ENCODE data around the gene TRIM28. TPM values are rescaled to one million over a fixed set of nuclear protein-coding genes. Genes with fewer than 3 reads are reported as not detected.
"Not testable (repeated sequence)": the region's sequence is repeated elsewhere in the genome, so short reads cannot be mapped to it uniquely, and the experiment has no call there.

The TRIM28 gene
- polyA plus RNA-seq, 1 donor, result 322 TPM

GRCh38 chr19:58577581-58577980, 33.7 kb downstream of the TRIM28 start:
- DNase-seq (ENCODE audit: low read depth), result not testable (repeated sequence)

- no peak for DNase-seq (ENCODE audit: low read depth)
Measured at GRCh38 chr19:58578012-58578925, 34.4 kb downstream of the TRIM28 start.

GRCh38 chr19:58579473-58580142, 35.7 kb downstream of the TRIM28 start:
- no peak for DNase-seq (ENCODE audit: low read depth)

GRCh38 chr19:58581227-58582141, 37.6 kb downstream of the TRIM28 start:
- peak; percentile 60 for DNase-seq (ENCODE audit: low read depth)

GRCh38 chr19:58582985-58583384, 39.1 kb downstream of the TRIM28 start:
- DNase-seq (ENCODE audit: low read depth), result no peak

GRCh38 chr19:58584498-58585441, 40.9 kb downstream of the TRIM28 start:
- no peak for DNase-seq (ENCODE audit: low read depth)

- no peak for DNase-seq (ENCODE audit: low read depth)
Measured at GRCh38 chr19:58585442-58586132, 41.7 kb downstream of the TRIM28 start.

- DNase-seq (ENCODE audit: low read depth), result no peak
Measured at GRCh38 chr19:58586133-58586765, 42.4 kb downstream of the TRIM28 start.

Other genes with a start within 250 kb of the TRIM28 start
- 33.6 TPM for gene ERVK3-1, start 238.7 kb upstream of the TRIM28 start, polyA plus RNA-seq (ENCODE audit: insufficient read length)
- gene ZSCAN22, start 217.1 kb upstream of the TRIM28 start, polyA plus RNA-seq (ENCODE audit: insufficient read length), result 2.7 TPM
- 3.6 TPM for gene A1BG, start 190.6 kb upstream of the TRIM28 start, polyA plus RNA-seq (ENCODE audit: insufficient read length)
- gene ZNF497, start 181.3 kb upstream of the TRIM28 start, polyA plus RNA-seq (ENCODE audit: insufficient read length), result 2.4 TPM
- gene ZNF837, start 163.0 kb upstream of the TRIM28 start, polyA plus RNA-seq (ENCODE audit: insufficient read length), result 1.9 TPM
- 1,975 TPM for gene RPS5, start 156.8 kb upstream of the TRIM28 start, polyA plus RNA-seq (ENCODE audit: insufficient read length)
- not detected for gene RNF225, start 148.4 kb upstream of the TRIM28 start, polyA plus RNA-seq (ENCODE audit: insufficient read length)
- 4.4 TPM for gene ZNF584, start 135.4 kb upstream of the TRIM28 start, polyA plus RNA-seq (ENCODE audit: insufficient read length)
- gene ZNF132, start 103.9 kb upstream of the TRIM28 start, polyA plus RNA-seq (ENCODE audit: insufficient read length), result 3.8 TPM
- gene ZNF324B, start 92.4 kb upstream of the TRIM28 start, polyA plus RNA-seq (ENCODE audit: insufficient read length), result 3.3 TPM
- gene ZNF324, start 77.0 kb upstream of the TRIM28 start, polyA plus RNA-seq (ENCODE audit: insufficient read length), result 5.2 TPM
- 7.0 TPM for gene ZNF446, start 67.7 kb upstream of the TRIM28 start, polyA plus RNA-seq (ENCODE audit: insufficient read length)
- gene SLC27A5, start 32.1 kb upstream of the TRIM28 start, polyA plus RNA-seq (ENCODE audit: insufficient read length), result 3.6 TPM
- 8.5 TPM for gene ZBTB45, start 24.3 kb upstream of the TRIM28 start, polyA plus RNA-seq (ENCODE audit: insufficient read length)
- gene CHMP2A, start 11.0 kb downstream of the TRIM28 start, polyA plus RNA-seq (ENCODE audit: insufficient read length), result 76.0 TPM
- 61.8 TPM for gene UBE2M, start 14.5 kb downstream of the TRIM28 start, polyA plus RNA-seq (ENCODE audit: insufficient read length)
- 17.2 TPM for gene MZF1, start 29.3 kb downstream of the TRIM28 start, polyA plus RNA-seq (ENCODE audit: insufficient read length)

All from forelimb muscle (tissue), 1 donor.